HEK293 (cell line): ENCODE data around the gene ARMC7.

Source experiments
- CTCF ChIA-PET: fragments of 350-600 bp; formaldehyde crosslinking; extraction: SDS; loops from one replicate; lab custom pipeline; 2021; ENCODE audit warnings: antibody characterized with exemption; lab: Yijun Ruan, JAX
- POLR2A ChIA-PET: fragments of 300-600 bp; formaldehyde crosslinking; extraction: SDS; loops from one replicate; lab custom pipeline; 2020; ENCODE audit warnings: antibody characterized with exemption, inconsistent platforms; lab: Yijun Ruan, JAX
- H3K27ac ChIP-seq: fragments of 200-500 bp; sonication (Bioruptor generic); 2 replicates; pipeline ENCODE4 v1.5.1; 2014; ENCODE audit warnings: low read depth, low read length, control low read depth, inconsistent platforms; ENCODE audit errors: extremely low read depth
- H3K36me3 ChIP-seq, 2 experiments: fragments of 200-500 bp in 1 of 2; sonication (Bioruptor generic) in 1 of 2; 1 replicate in 1 of 2; 2 replicates in 1 of 2; pipeline ENCODE4 v1.5.1; 2014 to 2017; ENCODE audit warnings: inconsistent platforms in 2 of 2, low read length in 2 of 2; ENCODE audit not compliant: control insufficient read depth in 2 of 2, insufficient read depth in 1 of 2
- H3K4me1 ChIP-seq: fragments of 200-500 bp; sonication (Bioruptor generic); 2 replicates; pipeline ENCODE4 v1.5.1; 2014; ENCODE audit warnings: mild to moderate bottlenecking, low read length, inconsistent platforms; ENCODE audit not compliant: control insufficient read depth, insufficient read depth
- H3K4me3 ChIP-seq: 2 replicates; pipeline ENCODE4 v1.5.1; 2011; ENCODE audit warnings: low read depth, mild to moderate bottlenecking, control low read depth, low read length, moderate library complexity
- H3K9me3 ChIP-seq: fragments of 200-500 bp; sonication (Bioruptor generic); 2 replicates; pipeline ENCODE4 v1.5.1; 2014; ENCODE audit warnings: low read depth, low read length, inconsistent platforms; ENCODE audit not compliant: control insufficient read depth, insufficient read depth
- HOXA7 ChIP-seq: sonication (generic); formaldehyde crosslinking; IDR thresholded peaks from 2 replicates; pipeline ENCODE4 v1.8.1; 2022; ENCODE audit warnings: missing genetic modification reagents, borderline replicate concordance
- KLF1 ChIP-seq: fragments of 450-650 bp; formaldehyde crosslinking; IDR thresholded peaks from 2 replicates; pipeline ENCODE4 v1.5.1; 2016; ENCODE audit warnings: missing biosample characterization, missing genetic modification characterization
- RBAK ChIP-seq: fragments of 450-650 bp; formaldehyde crosslinking; IDR thresholded peaks from 2 replicates; pipeline ENCODE4 v1.5.1; 2016; ENCODE audit warnings: missing biosample characterization, missing genetic modification characterization
- SP7 ChIP-seq: fragments of 450-650 bp; formaldehyde crosslinking; IDR thresholded peaks from 2 replicates; pipeline ENCODE4 v1.5.1; 2016; ENCODE audit warnings: missing biosample characterization, missing genetic modification characterization
- ZBTB21 ChIP-seq: fragments of 450-650 bp; formaldehyde crosslinking; IDR thresholded peaks from 2 replicates; pipeline ENCODE4 v1.5.1; 2017; ENCODE audit warnings: missing biosample characterization, missing genetic modification characterization
- ZNF140 ChIP-seq: fragments of 450-650 bp; formaldehyde crosslinking; IDR thresholded peaks from 2 replicates; pipeline ENCODE4 v1.5.1; 2016; ENCODE audit warnings: missing biosample characterization, missing genetic modification characterization
- ZNF16 ChIP-seq: fragments of 450-650 bp; formaldehyde crosslinking; IDR thresholded peaks from 2 replicates; pipeline ENCODE4 v1.5.1; 2016; ENCODE audit warnings: low read depth, missing biosample characterization, missing genetic modification characterization
- ZNF184 ChIP-seq: fragments of 450-650 bp; IDR thresholded peaks from 2 replicates; pipeline ENCODE4 v1.5.1; 2018; ENCODE audit warnings: missing biosample characterization, mild to moderate bottlenecking, missing genetic modification characterization
- ZNF19 ChIP-seq: fragments of 450-650 bp; formaldehyde crosslinking; IDR thresholded peaks from 2 replicates; pipeline ENCODE4; 2016; ENCODE audit warnings: missing biosample characterization, missing genetic modification characterization, low read depth
- ZNF211 ChIP-seq: fragments of 450-650 bp; formaldehyde crosslinking; IDR thresholded peaks from 2 replicates; pipeline ENCODE4 v1.5.1; 2016; ENCODE audit warnings: low read depth, missing biosample characterization, missing genetic modification characterization
- ZNF248 ChIP-seq: fragments of 450-650 bp; formaldehyde crosslinking; IDR thresholded peaks from 2 replicates; pipeline ENCODE4 v1.5.1; 2017; ENCODE audit warnings: missing biosample characterization, missing genetic modification characterization
- ZNF335 ChIP-seq: fragments of 450-650 bp; formaldehyde crosslinking; conservative IDR thresholded peaks from 2 replicates; pipeline ENCODE4 v1.5.1; 2016; ENCODE audit warnings: missing biosample characterization, missing genetic modification characterization
- ZNF354C ChIP-seq: fragments of 450-650 bp; formaldehyde crosslinking; IDR thresholded peaks from 2 replicates; pipeline ENCODE4 v1.5.1; 2016; ENCODE audit warnings: missing biosample characterization, missing genetic modification characterization, low read depth, borderline replicate concordance
- ZNF366 ChIP-seq: fragments of 450-650 bp; formaldehyde crosslinking; conservative IDR thresholded peaks from 2 replicates; pipeline ENCODE4 v1.5.1; 2016; ENCODE audit warnings: missing biosample characterization, missing genetic modification characterization
- ZNF530 ChIP-seq: fragments of 450-650 bp; formaldehyde crosslinking; IDR thresholded peaks from 2 replicates; pipeline ENCODE4 v1.5.1; 2016; ENCODE audit warnings: low read depth, missing biosample characterization, missing genetic modification characterization
- ZNF549 ChIP-seq: fragments of 450-650 bp; IDR thresholded peaks from 2 replicates; pipeline ENCODE4 v1.5.1; 2018; ENCODE audit warnings: missing biosample characterization, missing genetic modification characterization, mild to moderate bottlenecking, inconsistent platforms, moderate library complexity
- ZNF571 ChIP-seq: fragments of 450-650 bp; formaldehyde crosslinking; IDR thresholded peaks from 2 replicates; pipeline ENCODE4 v1.5.0; 2017; ENCODE audit warnings: missing biosample characterization, missing genetic modification characterization
- ZNF596 ChIP-seq: fragments of 450-650 bp; IDR thresholded peaks from 2 replicates; pipeline ENCODE4 v1.5.0; 2018; ENCODE audit warnings: missing biosample characterization, mild to moderate bottlenecking, missing genetic modification characterization, moderate library complexity
- ZNF600 ChIP-seq: fragments of 450-650 bp; formaldehyde crosslinking; IDR thresholded peaks from 2 replicates; pipeline ENCODE4 v1.5.1; 2016; ENCODE audit warnings: missing biosample characterization, missing genetic modification characterization
- ZNF610 ChIP-seq: fragments of 450-650 bp; formaldehyde crosslinking; IDR thresholded peaks from 2 replicates; pipeline ENCODE4 v1.5.1; 2016; ENCODE audit warnings: missing biosample characterization, missing genetic modification characterization, borderline replicate concordance
- ZNF629 ChIP-seq: fragments of 450-650 bp; formaldehyde crosslinking; IDR thresholded peaks from 2 replicates; pipeline ENCODE4 v1.5.1; 2017; ENCODE audit warnings: missing biosample characterization, missing genetic modification characterization
- ZNF639 ChIP-seq: fragments of 450-650 bp; formaldehyde crosslinking; IDR thresholded peaks from 2 replicates; pipeline ENCODE4 v1.5.1; 2016; ENCODE audit warnings: missing biosample characterization, missing genetic modification characterization
- ZNF830 ChIP-seq: fragments of 450-650 bp; IDR thresholded peaks from 2 replicates; pipeline ENCODE4 v1.5.0; 2018; ENCODE audit warnings: missing biosample characterization, missing genetic modification characterization, low read depth, mild to moderate bottlenecking, moderate library complexity
- TF ChIP-seq, protein P1 (sequence below): fragments of 450-650 bp; formaldehyde crosslinking; IDR thresholded peaks from 2 replicates; pipeline ENCODE4 v1.5.1; 2016; ENCODE audit warnings: missing biosample characterization, missing genetic modification characterization
- TF ChIP-seq, protein P2 (sequence below): fragments of 450-650 bp; formaldehyde crosslinking; IDR thresholded peaks from 2 replicates; pipeline ENCODE4 v1.5.1; 2016; ENCODE audit warnings: missing biosample characterization, missing genetic modification characterization
- TF ChIP-seq, protein P3 (sequence below): fragments of 450-650 bp; formaldehyde crosslinking; IDR thresholded peaks from 2 replicates; pipeline ENCODE4 v1.5.1; 2016; ENCODE audit warnings: missing biosample characterization, missing genetic modification characterization, low read depth

The ARMC7 gene

DNA sequence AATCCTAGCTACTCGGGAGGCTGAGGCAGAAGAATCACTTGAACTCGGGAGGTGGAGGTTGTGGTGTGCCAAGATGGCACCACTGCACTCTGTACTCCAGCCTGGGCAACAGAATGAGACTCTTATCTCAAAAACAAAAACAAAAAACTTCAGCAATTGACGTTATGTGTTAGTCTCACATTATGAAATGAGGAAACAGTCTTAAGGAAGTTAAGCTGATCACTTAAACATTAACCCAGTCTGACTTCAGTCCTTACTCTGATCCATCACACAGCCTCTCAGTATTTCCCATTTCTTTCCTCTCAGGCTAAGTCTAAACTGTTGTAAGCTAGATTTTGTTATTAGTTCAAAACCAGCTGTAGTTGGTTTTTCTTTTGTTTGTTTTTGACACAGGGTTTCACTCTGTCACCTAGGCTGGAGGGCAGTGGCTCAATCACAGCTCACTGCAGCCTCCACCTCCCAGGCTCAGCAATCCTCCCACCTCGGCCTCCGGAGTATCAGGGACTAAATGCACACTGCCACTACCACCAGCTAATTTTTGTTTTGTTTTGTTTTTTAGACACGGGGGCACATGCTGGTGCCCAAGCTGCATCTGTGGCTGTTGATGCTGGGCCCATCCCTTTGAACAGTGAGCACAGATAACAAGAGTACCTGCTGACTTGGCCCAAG, 38.2 kb downstream of the ARMC7 start:
- H3K36me3 ChIP-seq, result peaks cover 58 to 63% of the 10 kb centered on the region in 2 experiments
- ChIA-PET POLR2A (interaction anchor here (0.6 to 0.8 kb wide), 2 partner anchors 12 to 38 kb away, joined by 3 to 4 read pairs; no protein-coding TSS in a partner anchor), CTCF (interaction anchor here (0.5 to 2.9 kb wide), 6 partner anchors 17 to 264 kb away, joined by 3 to 19 read pairs (median 6); no protein-coding TSS in a partner anchor)
- TF ChIP-seq ZNF600 (tag by site-specific recombination), result peak; percentile 53; the same call in 1 of the 2 replicates
- no peak for TF ChIP-seq RBAK (tag by site-specific recombination)
- TF ChIP-seq, all 188 proteins: peak for 1
- no peaks in the 10 kb centered on the region for H3K9me3 ChIP-seq
- no peak overlapping the region for H3K27ac ChIP-seq
- no peak overlapping the region for H3K4me3 ChIP-seq
- peaks cover 4% of the 10 kb centered on the region; the same call in 1 of the 2 replicates for H3K4me1 ChIP-seq

GRCh38 chr17:75151930-75152329, 42.2 kb downstream of the ARMC7 start:
- no peak for TF ChIP-seq SP7 (tag by site-specific recombination)
- no peak for TF ChIP-seq ZNF639 (tag by site-specific recombination)
- TF ChIP-seq ZNF596 (tag by site-specific recombination), result no peak
- no peak for TF ChIP-seq ZNF140 (tag by site-specific recombination)
- TF ChIP-seq ZNF610 (tag by site-specific recombination), result no peak
- TF ChIP-seq, protein P1, sequence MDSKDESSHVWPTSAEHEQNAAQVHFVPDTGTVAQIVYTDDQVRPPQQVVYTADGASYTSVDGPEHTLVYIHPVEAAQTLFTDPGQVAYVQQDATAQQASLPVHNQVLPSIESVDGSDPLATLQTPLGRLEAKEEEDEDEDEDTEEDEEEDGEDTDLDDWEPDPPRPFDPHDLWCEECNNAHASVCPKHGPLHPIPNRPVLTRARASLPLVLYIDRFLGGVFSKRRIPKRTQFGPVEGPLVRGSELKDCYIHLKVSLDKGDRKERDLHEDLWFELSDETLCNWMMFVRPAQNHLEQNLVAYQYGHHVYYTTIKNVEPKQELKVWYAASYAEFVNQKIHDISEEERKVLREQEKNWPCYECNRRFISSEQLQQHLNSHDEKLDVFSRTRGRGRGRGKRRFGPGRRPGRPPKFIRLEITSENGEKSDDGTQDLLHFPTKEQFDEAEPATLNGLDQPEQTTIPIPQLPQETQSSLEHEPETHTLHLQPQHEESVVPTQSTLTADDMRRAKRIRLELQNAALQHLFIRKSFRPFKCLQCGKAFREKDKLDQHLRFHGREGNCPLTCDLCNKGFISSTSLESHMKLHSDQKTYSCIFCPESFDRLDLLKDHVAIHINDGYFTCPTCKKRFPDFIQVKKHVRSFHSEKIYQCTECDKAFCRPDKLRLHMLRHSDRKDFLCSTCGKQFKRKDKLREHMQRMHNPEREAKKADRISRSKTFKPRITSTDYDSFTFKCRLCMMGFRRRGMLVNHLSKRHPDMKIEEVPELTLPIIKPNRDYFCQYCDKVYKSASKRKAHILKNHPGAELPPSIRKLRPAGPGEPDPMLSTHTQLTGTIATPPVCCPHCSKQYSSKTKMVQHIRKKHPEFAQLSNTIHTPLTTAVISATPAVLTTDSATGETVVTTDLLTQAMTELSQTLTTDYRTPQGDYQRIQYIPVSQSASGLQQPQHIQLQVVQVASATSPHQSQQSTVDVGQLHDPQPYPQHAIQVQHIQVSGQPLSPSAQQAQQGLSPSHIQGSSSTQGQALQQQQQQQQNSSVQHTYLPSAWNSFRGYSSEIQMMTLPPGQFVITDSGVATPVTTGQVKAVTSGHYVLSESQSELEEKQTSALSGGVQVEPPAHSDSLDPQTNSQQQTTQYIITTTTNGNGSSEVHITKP, result peak; percentile 39; the same call in 1 of the 2 replicates
- TF ChIP-seq, protein P2, sequence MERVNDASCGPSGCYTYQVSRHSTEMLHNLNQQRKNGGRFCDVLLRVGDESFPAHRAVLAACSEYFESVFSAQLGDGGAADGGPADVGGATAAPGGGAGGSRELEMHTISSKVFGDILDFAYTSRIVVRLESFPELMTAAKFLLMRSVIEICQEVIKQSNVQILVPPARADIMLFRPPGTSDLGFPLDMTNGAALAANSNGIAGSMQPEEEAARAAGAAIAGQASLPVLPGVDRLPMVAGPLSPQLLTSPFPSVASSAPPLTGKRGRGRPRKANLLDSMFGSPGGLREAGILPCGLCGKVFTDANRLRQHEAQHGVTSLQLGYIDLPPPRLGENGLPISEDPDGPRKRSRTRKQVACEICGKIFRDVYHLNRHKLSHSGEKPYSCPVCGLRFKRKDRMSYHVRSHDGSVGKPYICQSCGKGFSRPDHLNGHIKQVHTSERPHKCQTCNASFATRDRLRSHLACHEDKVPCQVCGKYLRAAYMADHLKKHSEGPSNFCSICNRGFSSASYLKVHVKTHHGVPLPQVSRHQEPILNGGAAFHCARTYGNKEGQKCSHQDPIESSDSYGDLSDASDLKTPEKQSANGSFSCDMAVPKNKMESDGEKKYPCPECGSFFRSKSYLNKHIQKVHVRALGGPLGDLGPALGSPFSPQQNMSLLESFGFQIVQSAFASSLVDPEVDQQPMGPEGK (tag by site-specific recombination), result no peak
- TF ChIP-seq, protein P3, sequence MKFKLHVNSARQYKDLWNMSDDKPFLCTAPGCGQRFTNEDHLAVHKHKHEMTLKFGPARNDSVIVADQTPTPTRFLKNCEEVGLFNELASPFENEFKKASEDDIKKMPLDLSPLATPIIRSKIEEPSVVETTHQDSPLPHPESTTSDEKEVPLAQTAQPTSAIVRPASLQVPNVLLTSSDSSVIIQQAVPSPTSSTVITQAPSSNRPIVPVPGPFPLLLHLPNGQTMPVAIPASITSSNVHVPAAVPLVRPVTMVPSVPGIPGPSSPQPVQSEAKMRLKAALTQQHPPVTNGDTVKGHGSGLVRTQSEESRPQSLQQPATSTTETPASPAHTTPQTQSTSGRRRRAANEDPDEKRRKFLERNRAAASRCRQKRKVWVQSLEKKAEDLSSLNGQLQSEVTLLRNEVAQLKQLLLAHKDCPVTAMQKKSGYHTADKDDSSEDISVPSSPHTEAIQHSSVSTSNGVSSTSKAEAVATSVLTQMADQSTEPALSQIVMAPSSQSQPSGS (tag by site-specific recombination), result peak; percentile 99
- no peak for TF ChIP-seq ZNF549 (tag by site-specific recombination)
- no peak for TF ChIP-seq ZNF530
- no peak for TF ChIP-seq ZNF571 (tag by site-specific recombination)
- no peak for TF ChIP-seq HOXA7
- TF ChIP-seq ZNF830 (tag by site-specific recombination), result no peak
- TF ChIP-seq ZBTB21, result peak; percentile 69; the same call in 1 of the 2 replicates
- no peak for TF ChIP-seq KLF1
- TF ChIP-seq ZNF19, result no peak
- TF ChIP-seq ZNF335, result no peak
- TF ChIP-seq ZNF184 (tag by site-specific recombination), result 0 out of 2 replicates have a peak, but pooled peaks have one; percentile 18
- TF ChIP-seq ZNF629, result peak; percentile 89
- TF ChIP-seq ZNF354C (tag by site-specific recombination), result no peak
- TF ChIP-seq ZNF248 (tag by site-specific recombination), result no peak
- TF ChIP-seq ZNF366 (tag by site-specific recombination), result peak; percentile 55; the same call in 1 of the 2 replicates
- no peak for TF ChIP-seq ZNF16
- no peak for TF ChIP-seq ZNF211 (tag by site-specific recombination)
- CTCF ChIA-PET, result interaction anchor here (1.7 kb wide), 1 partner anchor 38 kb away, joined by 6 read pairs; no protein-coding TSS in a partner anchor
- Histone ChIP-seq H3K4me3 (peak overlapping the region; percentile 90; the same call in 1 of the 2 replicates), H3K4me1 (peaks cover 9% of the 10 kb centered on the region; the same call in 1 of the 2 replicates), H3K9me3 (no peaks in the 10 kb centered on the region), H3K36me3 (peaks cover 19 to 26% of the 10 kb centered on the region in 2 experiments), H3K27ac (no peak overlapping the region)
- POLR2A ChIA-PET, result interaction anchor here (0.6 to 0.7 kb wide), 3 partner anchors 11 to 1393 kb away, joined by 4 to 5 read pairs (median 5); no protein-coding TSS in a partner anchor
